ENCODE measurements around the gene PFKFB4. TPM values are rescaled to one million over a fixed set of nuclear protein-coding genes. Genes with fewer than 3 reads are reported as not detected.
"Not testable (repeated sequence)": the region's sequence is repeated elsewhere in the genome, so short reads cannot be mapped to it uniquely, and the experiment has no call there.

Gene PFKFB4
- total RNA-seq, 4 donors from 2014 or later = 14.0 to 131 (median 74.5) TPM

DNA sequence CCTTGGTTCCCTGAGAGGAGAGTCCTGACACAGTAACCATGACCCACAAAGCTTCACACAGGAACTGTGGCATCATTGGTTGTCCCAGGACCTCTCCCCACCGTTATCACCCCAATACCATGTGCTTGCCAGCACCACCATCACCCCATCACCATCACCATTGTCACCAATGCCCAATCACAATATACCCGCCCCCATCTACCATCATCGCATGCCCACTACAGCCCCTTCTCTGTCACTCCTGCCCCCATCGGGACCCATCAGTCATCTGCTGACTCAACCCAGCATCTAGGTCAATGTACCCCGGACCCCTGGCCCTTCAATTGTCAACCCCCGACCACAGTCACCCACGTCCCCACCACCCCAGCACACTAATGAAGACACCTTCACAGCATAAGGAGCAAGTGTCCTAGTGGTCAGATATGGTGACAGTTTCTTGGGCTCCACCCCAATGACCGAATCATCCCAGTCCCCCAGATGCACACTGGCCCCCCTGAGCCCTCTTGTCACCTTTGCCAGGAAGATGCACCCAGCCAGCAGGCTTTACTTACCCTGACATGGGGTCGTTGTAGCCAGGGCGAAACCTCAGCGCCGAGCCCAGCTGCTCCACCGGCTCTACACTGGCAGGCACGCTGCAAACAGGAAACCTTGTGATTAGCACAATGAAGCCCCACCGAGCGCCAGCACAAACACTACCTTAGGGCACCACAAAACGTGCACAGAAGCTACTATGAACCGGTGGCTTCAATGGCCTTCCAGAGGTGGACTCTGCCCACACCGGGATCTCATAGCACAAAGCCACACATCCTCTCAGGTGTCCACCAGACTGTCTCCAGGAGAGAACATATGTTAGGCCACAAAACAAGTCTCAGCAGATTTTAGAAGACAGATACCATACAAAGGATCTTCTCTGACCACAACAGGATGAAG is 77.7 kb downstream of the PFKFB4 start:
- H3K27me3 ChIP-seq = no peaks in the 10 kb centered on the region
- TF ChIP-seq POLR2A (IDR thresholded peaks at IDR 0.05) = no peak
- peak in 2 of 3 donors; percentile 82 to 86 for DNase-seq
- peak overlapping the region; percentile 61 to 77 (median 69) for H3K27ac ChIP-seq
- no peaks in the 10 kb centered on the region for H3K36me3 ChIP-seq
- no peaks in the 10 kb centered on the region for H3K9me3 ChIP-seq
- H3K4me1 ChIP-seq = no peaks in the 10 kb centered on the region
- peak overlapping the region in 3 of 4 donors; percentile 19 to 24 (median 21) for H3K4me3 ChIP-seq

DNA sequence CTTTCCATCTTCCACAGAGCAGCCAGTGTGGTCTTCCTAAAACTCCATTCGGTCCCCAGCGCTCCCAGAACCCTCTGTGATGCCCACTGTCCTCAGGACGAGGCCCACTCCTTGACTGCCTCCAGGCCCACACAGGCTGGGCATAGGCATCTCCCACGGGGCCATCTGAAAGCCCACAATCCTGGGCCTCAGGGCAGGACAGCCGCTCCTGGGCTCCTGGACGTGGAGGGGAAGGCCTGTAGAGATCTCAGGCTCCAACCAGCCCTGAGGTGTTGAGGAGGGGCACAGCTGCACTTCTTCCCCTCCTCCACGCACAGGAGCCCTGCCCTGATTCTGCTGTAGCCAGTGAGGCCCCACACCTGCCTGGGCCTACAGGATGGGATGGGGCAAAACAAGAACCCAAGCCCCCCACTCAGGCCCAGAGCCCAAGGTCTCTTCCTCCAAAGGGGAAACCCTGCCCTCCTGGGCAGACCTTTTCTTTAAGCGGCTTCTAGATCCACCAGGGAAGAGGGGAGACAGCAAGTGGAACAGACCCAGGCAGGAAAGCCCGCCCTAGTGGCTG is 78.6 kb downstream of the PFKFB4 start:
- H3K4me3 ChIP-seq = no peak overlapping the region
- no peak for DNase-seq
- H3K27me3 ChIP-seq = no peaks in the 10 kb centered on the region
- peak overlapping the region; percentile 21 to 77 (median 69) for H3K27ac ChIP-seq
- H3K9me3 ChIP-seq = no peaks in the 10 kb centered on the region
- H3K36me3 ChIP-seq = no peaks in the 10 kb centered on the region
- no peak for TF ChIP-seq POLR2A (IDR thresholded peaks at IDR 0.05)
- TF ChIP-seq, protein P1, sequence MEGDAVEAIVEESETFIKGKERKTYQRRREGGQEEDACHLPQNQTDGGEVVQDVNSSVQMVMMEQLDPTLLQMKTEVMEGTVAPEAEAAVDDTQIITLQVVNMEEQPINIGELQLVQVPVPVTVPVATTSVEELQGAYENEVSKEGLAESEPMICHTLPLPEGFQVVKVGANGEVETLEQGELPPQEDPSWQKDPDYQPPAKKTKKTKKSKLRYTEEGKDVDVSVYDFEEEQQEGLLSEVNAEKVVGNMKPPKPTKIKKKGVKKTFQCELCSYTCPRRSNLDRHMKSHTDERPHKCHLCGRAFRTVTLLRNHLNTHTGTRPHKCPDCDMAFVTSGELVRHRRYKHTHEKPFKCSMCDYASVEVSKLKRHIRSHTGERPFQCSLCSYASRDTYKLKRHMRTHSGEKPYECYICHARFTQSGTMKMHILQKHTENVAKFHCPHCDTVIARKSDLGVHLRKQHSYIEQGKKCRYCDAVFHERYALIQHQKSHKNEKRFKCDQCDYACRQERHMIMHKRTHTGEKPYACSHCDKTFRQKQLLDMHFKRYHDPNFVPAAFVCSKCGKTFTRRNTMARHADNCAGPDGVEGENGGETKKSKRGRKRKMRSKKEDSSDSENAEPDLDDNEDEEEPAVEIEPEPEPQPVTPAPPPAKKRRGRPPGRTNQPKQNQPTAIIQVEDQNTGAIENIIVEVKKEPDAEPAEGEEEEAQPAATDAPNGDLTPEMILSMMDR (IDR thresholded peaks at IDR 0.05) = no peak
- peaks cover 0 to 7% (median 4%) of the 10 kb centered on the region in 4 donors for H3K4me1 ChIP-seq

DNA sequence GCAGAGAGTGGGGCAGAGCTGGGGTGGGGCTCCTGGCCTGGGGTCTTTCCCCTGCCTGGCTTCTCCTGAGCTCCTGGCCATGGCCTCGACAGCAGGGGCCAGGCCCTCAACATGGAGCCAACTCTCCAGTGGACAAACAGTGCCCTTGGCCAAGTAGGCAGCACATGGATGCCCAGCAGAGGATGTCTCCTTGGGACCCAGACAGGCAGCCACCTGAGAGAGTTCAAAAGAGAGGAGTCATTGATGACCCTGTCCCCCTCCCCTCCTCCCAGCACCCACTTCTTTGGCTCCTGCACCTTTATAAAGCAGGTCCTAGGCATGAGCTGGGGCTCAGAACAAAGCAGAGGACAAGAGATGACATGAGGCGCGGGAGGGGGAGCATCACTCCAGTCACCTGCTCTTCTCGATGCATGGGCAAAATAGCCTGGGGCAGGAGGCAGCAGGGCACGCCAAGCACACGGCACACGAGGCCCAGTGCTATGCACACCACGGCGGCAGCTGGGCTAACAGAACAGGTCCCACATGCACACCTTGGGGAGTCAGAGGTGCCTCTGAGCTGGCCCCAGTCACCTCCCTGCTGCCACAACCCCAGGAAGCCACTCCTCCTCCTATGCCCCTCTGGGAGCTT is 80.1 kb downstream of the PFKFB4 start:
- no peak for TF ChIP-seq POLR2A (IDR thresholded peaks at IDR 0.05)
- TF ChIP-seq, protein P1 (IDR thresholded peaks at IDR 0.05) = no peak
- Histone ChIP-seq H3K4me1 (peaks cover 0 to 14% (median 8%) of the 10 kb centered on the region in 4 donors), H3K27me3 (no peaks in the 10 kb centered on the region), H3K4me3 (no peak overlapping the region), H3K27ac (peak overlapping the region in 1 of 4 donors; percentile 77), H3K9me3 (no peaks in the 10 kb centered on the region), H3K36me3 (no peaks in the 10 kb centered on the region)
- no peak for DNase-seq

DNA sequence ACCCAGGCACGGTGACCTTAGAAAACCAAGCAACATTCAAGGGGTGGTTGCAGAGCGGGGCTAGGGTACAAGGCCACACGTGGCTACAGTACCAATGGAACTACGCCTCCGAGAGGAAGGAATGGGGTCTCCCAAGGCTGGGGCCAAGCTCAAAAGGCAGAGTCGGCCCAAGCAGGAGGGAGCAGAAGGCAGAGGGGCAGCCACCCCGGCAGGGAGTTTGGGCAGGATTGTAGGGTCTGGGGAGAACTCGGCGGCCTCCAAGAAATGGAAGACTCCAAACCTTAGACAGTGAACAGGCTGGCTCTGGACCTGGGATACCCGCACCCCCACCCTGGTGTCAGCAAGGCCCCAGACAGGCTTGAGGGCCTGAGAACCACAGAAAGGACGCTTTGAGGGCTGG is 81.4 kb downstream of the PFKFB4 start:
- peaks cover 0 to 22% (median 17%) of the 10 kb centered on the region in 4 donors for H3K4me1 ChIP-seq
- no peaks in the 10 kb centered on the region for H3K27me3 ChIP-seq
- H3K9me3 ChIP-seq = no peaks in the 10 kb centered on the region
- H3K36me3 ChIP-seq = no peaks in the 10 kb centered on the region
- H3K4me3 ChIP-seq = no peak overlapping the region
- no peak for DNase-seq
- TF ChIP-seq POLR2A (IDR thresholded peaks at IDR 0.05) = no peak
- TF ChIP-seq, protein P1 (IDR thresholded peaks at IDR 0.05) = no peak
- H3K27ac ChIP-seq = no peak overlapping the region

DNA sequence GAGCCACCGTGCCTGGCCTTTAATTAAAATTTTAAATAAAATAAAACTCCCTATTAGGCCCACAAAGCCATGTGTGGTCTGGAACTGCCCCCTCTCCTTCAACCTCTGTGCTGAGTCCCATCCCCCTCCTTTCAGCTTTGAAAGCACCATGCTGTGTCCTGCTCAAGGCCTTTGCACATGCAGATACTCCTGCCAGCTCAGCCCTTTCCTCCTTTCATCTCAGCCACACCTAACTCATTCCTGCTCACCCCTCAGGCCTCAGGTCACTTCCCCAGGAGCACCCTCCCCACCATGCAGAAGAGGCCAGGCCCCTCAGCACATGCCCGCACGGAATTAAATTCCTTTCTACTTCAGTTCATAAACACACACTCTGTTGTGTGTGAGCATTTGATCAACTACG is 82.0 kb downstream of the PFKFB4 start:
- Histone ChIP-seq H3K36me3 (no peaks in the 10 kb centered on the region), H3K27me3 (no peaks in the 10 kb centered on the region), H3K9me3 (no peaks in the 10 kb centered on the region), H3K27ac (no peak overlapping the region), H3K4me3 (no peak overlapping the region), H3K4me1 (peaks cover 0 to 28% (median 22%) of the 10 kb centered on the region in 4 donors)
- TF ChIP-seq, protein P1 (IDR thresholded peaks at IDR 0.05) = no peak
- TF ChIP-seq POLR2A (IDR thresholded peaks at IDR 0.05) = no peak
- DNase-seq = no peak

DNA sequence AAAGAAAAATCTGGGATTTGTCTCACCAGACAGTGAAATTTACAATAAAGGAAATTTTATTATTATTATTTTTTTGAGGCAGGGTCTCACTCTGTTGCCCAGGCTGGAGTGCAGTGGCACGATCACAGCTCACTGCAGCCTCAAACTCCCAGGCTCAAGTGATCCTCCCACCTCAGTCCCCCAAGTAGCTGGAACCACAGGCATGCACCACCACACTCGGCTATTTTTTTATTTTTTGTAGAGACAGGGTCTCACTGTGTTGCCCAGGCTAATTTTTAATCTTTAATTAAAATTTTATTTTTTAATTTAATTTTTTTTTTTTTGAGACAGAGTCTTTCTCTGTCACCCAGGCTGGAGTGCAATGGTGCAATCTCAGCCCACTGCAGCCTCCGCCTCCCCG is 82.6 kb downstream of the PFKFB4 start:
- H3K27me3 ChIP-seq, H3K36me3 ChIP-seq, H3K9me3 ChIP-seq, DNase-seq, H3K4me3 ChIP-seq: not testable (repeated sequence)
- Histone ChIP-seq H3K4me1 (peaks cover 0 to 34% (median 25%) of the 10 kb centered on the region in 4 donors), H3K27ac (peak overlapping the region in 2 of 4 donors; percentile 96)
